ENCODE data around the gene HSPB6. TPM values are rescaled to one million over a fixed set of nuclear protein-coding genes. Genes with fewer than 3 reads are reported as not detected.

HSPB6 gene
- polyA plus RNA-seq, 2 of the 4 experiments (the other 2 are of a cell fraction): 0.16 to 0.26 TPM

- TF ChIP-seq POLR2AphosphoS2 (conservative IDR thresholded peaks at IDR 0.05; ENCODE audit: low read length): no peak
- no peak for TF ChIP-seq TP53 (CRISPR knock-in tag; IDR thresholded peaks at IDR 0.05)
- no peak for TF ChIP-seq HOXA7 (CRISPR knock-in tag; IDR thresholded peaks at IDR 0.05)
- no peak for TF ChIP-seq ZNF302 (CRISPR knock-in tag; IDR thresholded peaks at IDR 0.05)
- TF ChIP-seq KDM1A (IDR thresholded peaks at IDR 0.05; ENCODE audit: low read depth): no peak
- no peak for TF ChIP-seq MAFK (IDR thresholded peaks at IDR 0.05; ENCODE audit: partially characterized antibody)
- no peak for TF ChIP-seq SMC3 (IDR thresholded peaks at IDR 0.05)
- no peak for TF ChIP-seq RFX5 (IDR thresholded peaks at IDR 0.05)
- TF ChIP-seq MAX (IDR thresholded peaks at IDR 0.05): no peak
- TF ChIP-seq SREBF2 (IDR thresholded peaks at IDR 0.05): no peak
- no peak; the same call in 1 of the 2 replicates for TF ChIP-seq PBX3 (IDR thresholded peaks at IDR 0.05)
- TF ChIP-seq BHLHE40 (IDR thresholded peaks at IDR 0.05; ENCODE audit: low read depth, low read length): no peak
- TF ChIP-seq MAZ (IDR thresholded peaks at IDR 0.05; ENCODE audit: borderline replicate concordance, low read depth, low read length): no peak
- no peak for TF ChIP-seq RCOR1 (IDR thresholded peaks at IDR 0.05; ENCODE audit: low read depth, low read length)
- peak; percentile 19; the same call in 1 of the 2 replicates for TF ChIP-seq PHF8 (IDR thresholded peaks at IDR 0.05; ENCODE audit: borderline replicate concordance, low read depth)
- TF ChIP-seq CEBPB (IDR thresholded peaks at IDR 0.05): no peak
- no peak for TF ChIP-seq FOSL2 (IDR thresholded peaks at IDR 0.05)
- TF ChIP-seq FOSL2 (CRISPR knock-in tag; IDR thresholded peaks at IDR 0.05): 0 out of 2 replicates have a peak, but pooled peaks have one; percentile 15
- no peak for TF ChIP-seq MYC (IDR thresholded peaks at IDR 0.05; ENCODE audit: borderline replicate concordance, low read length)
- no peak for TF ChIP-seq EHMT2 (IDR thresholded peaks at IDR 0.05; ENCODE audit: low read depth)
Measured at GRCh38 chr19:35740108-35740422, 16.8 kb downstream of the HSPB6 start (continued).

- peak overlapping the region; percentile 70 to 83 for H3K27ac ChIP-seq
- TF ChIP-seq CTCF (IDR thresholded peaks at IDR 0.05) (no peak), JUN (IDR thresholded peaks at IDR 0.05) (0 out of 5 replicates have a peak, but pooled peaks of 1 of the 2 experiments have one; percentile 48), NFE2L2 (conservative IDR thresholded peaks at IDR 0.05; ENCODE audit: low read length) (0 out of 2 replicates have a peak, but pooled peaks have one; percentile 1), POLR2AphosphoS2 (conservative IDR thresholded peaks at IDR 0.05; ENCODE audit: low read length) (0 out of 2 replicates have a peak, but pooled peaks have one; percentile 66), HMGXB4 (CRISPR knock-in tag; IDR thresholded peaks at IDR 0.05; ENCODE audit: borderline replicate concordance) (no peak), TFCP2L1 (CRISPR knock-in tag; IDR thresholded peaks at IDR 0.05) (0 out of 2 replicates have a peak, but pooled peaks have one; percentile 52), GATA3 (IDR thresholded peaks at IDR 0.05; ENCODE audit: borderline replicate concordance) (0 out of 2 replicates have a peak, but pooled peaks have one; percentile 15), PBX3 (IDR thresholded peaks at IDR 0.05) (peak; percentile 31; the same call in 1 of the 2 replicates)
- FAIRE-seq (no peak), DNase-seq (ENCODE audit: low read depth in 1 of 2, low spot score in 1 of 2) (no peak), ATAC-seq (peak in 1 of 2 experiments; percentile 0; a peak in 1 of 6 replicates)
- POLR2A ChIA-PET: interaction anchor here (0.5 to 2.0 kb wide), 8 partner anchors 8 to 275 kb away, joined by 3 to 10 read pairs (median 6); partner anchors contain the start of genes ALKBH6, COX6B1 and LIN37
- no peaks in the 10 kb centered on the region for H3K9me3 ChIP-seq
- peak overlapping the region; percentile 47 for H3K4me3 ChIP-seq
- peak overlapping the region; percentile 89 for H3K4me2 ChIP-seq
- CTCF ChIA-PET: interaction anchor here (1.1 to 3.4 kb wide), 10 partner anchors 14 to 192 kb away, joined by 4 to 18 read pairs (median 6); no protein-coding TSS in a partner anchor
- WGBS (ENCODE audit: missing lambda C conversion rate): 94% methylated on average over 29 of the region's 29 CpGs
- H3K4me1 ChIP-seq: peaks cover 19% of the 10 kb centered on the region
Measured at GRCh38 chr19:35739275-35740107, 17.3 kb downstream of the HSPB6 start.

Data from A549 (cell line).